Endothelial cell (in vitro differentiated cells): ENCODE data around the gene STK32C. TPM values are rescaled to one million over a fixed set of nuclear protein-coding genes. Genes with fewer than 3 reads are reported as not detected.

Experiments
- DNase-seq: peaks from one replicate; pipeline ENCODE4 v3.0.0; 2021; ENCODE audit warnings: low spot score
- H3K27ac Mint-ChIP-seq: one replicate; pipeline ENCODE4 v1.8.0; 2021; ENCODE audit warnings: mixed read lengths, inconsistent platforms; ENCODE audit not compliant: unreplicated experiment
- H3K27me3 Mint-ChIP-seq: one replicate; pipeline ENCODE4 v1.8.0; 2021; ENCODE audit warnings: mild to moderate bottlenecking, moderate library complexity, mixed read lengths, inconsistent platforms; ENCODE audit not compliant: unreplicated experiment
- H3K36me3 Mint-ChIP-seq: one replicate; pipeline ENCODE4 v1.8.0; 2021; ENCODE audit warnings: mild to moderate bottlenecking, low read depth, mixed read lengths, inconsistent platforms; ENCODE audit not compliant: unreplicated experiment
- H3K4me1 Mint-ChIP-seq: one replicate; pipeline ENCODE4 v1.8.0; 2021; ENCODE audit warnings: mild to moderate bottlenecking, mixed read lengths, inconsistent platforms; ENCODE audit not compliant: unreplicated experiment
- H3K4me3 Mint-ChIP-seq: one replicate; pipeline ENCODE4 v1.8.0; 2021; ENCODE audit warnings: mild to moderate bottlenecking, mixed read lengths, inconsistent platforms; ENCODE audit not compliant: unreplicated experiment
- H3K9me3 Mint-ChIP-seq: one replicate; pipeline ENCODE4 v1.8.0; 2021; ENCODE audit warnings: mixed read lengths, inconsistent platforms; ENCODE audit not compliant: unreplicated experiment
- CTCF ChIP-seq: fragments of 200-600 bp; sonication (generic); IDR thresholded peaks from one replicate; pipeline ENCODE4 v1.5.0; 2021; ENCODE audit warnings: antibody characterized with exemption; ENCODE audit not compliant: unreplicated experiment
- total RNA-seq: library from RNA; stranded (reverse); fragmentation: NEBNext Ultra II Directional; extraction: Animal tissue kit (Norgen Biotek cat#: 25700); gene quantifications from one replicate; pipeline ENCODE4 v1.2.1, GENCODE V29; 2021; ENCODE audit not compliant: unreplicated experiment

Gene STK32C
- total RNA-seq, 1 donor from 2014 or later = 12.6 TPM

GRCh38 chr10:132306343-132306685 is 1.4 kb downstream of the STK32C start:
- Mint-ChIP-seq H3K27ac (no peak overlapping the region), H3K9me3 (no peaks in the 10 kb centered on the region), H3K4me1 (peaks cover 7% of the 10 kb centered on the region), H3K27me3 (peaks cover 28% of the 10 kb centered on the region), H3K36me3 (peaks cover 15% of the 10 kb centered on the region), H3K4me3 (peak overlapping the region; percentile 52)
- no peak for DNase-seq
- no peak for TF ChIP-seq CTCF

DNA sequence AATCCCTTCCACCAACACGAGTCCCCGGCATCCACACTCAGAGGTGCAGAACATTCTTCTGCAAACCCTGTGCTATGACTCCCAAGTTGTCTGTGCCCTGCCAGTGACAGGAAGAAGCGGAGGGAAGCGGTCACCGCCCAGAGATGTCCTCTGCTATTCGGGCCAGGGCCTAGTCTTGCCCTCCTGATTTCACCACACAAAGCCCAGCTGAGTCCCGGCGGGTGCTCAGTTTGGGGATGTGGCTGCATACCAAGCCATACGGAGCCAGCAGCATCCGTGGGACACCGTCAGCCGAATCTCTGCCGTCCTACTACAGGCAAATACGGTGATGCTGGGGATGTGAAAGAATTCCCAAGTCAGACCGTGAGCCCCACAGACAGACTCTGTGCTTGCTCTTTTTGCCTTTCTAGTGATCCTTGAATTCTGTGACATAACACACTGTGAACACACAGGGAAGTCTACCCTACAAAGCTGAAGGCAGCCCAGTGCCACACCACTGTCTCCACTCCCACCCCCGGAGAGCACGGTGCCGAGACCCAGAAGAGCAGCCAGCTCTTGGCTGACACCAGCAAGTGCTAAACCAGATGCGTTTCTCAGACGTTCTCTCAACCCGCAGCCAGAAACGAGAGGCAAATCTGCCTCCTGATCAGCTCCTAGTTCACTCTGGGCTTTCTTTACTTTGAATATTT is 2.0 kb downstream of the STK32C start:
- peaks cover 28% of the 10 kb centered on the region for H3K27me3 Mint-ChIP-seq
- DNase-seq = no peak
- H3K36me3 Mint-ChIP-seq = peaks cover 15% of the 10 kb centered on the region
- peaks cover 7% of the 10 kb centered on the region for H3K4me1 Mint-ChIP-seq
- no peaks in the 10 kb centered on the region for H3K9me3 Mint-ChIP-seq
- no peak for TF ChIP-seq CTCF
- peak overlapping the region; percentile 52 for H3K4me3 Mint-ChIP-seq
- no peak overlapping the region for H3K27ac Mint-ChIP-seq

- Mint-ChIP-seq H3K4me1 (peaks cover under 1% of the 10 kb centered on the region), H3K9me3 (no peaks in the 10 kb centered on the region), H3K27ac (no peak overlapping the region), H3K27me3 (peaks cover 22% of the 10 kb centered on the region), H3K36me3 (peaks cover 15% of the 10 kb centered on the region), H3K4me3 (no peak overlapping the region)
- TF ChIP-seq CTCF = no peak
- no peak for DNase-seq
These were observed 2.8 kb downstream of the STK32C start for GRCh38 chr10:132304756-132305509.

DNA sequence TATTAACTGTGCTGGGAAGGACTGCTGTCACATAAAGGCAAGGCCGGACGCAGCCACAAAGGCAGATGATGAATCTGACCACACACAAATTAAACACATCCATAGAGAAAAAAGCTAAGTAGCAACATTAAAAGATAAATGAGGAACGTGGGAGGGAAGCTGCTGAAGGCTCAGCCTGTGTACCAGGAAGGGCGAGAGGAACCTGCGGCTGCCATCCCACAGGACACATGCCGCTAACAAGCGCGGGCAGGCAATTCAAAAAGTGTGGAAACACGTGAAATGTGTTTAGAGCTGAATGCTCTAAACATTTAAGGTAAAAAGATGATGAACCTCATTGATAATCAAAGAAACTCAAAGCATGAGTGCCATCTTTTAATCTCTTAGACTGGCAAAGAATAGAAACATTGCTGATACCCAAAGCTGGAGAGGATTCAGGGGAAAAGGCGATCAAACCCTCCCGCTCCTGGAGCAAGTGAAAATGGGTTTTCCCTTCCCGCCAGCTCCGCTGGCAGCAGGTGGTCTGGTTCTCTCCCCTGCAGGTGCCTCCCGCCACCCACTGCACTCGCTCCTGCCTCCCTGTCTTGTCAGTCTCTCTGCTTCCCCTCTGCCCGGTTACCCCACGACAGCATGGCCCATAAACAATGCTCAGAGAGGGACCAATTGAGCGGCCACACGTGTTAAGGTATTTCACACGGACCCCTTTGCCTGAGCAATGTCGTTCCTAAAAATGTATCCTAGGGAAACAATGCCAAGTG is 4.2 kb downstream of the STK32C start:
- no peak for DNase-seq
- no peak for TF ChIP-seq CTCF
- Mint-ChIP-seq H3K27me3 (peaks cover 15% of the 10 kb centered on the region), H3K4me3 (no peak overlapping the region), H3K36me3 (peaks cover 15% of the 10 kb centered on the region), H3K9me3 (no peaks in the 10 kb centered on the region), H3K4me1 (no peaks in the 10 kb centered on the region), H3K27ac (no peak overlapping the region)
